GM12865 (cell line): ENCODE results near the gene SAG.
A peak's percentile ranks its signal among the peaks of the same experiment; 100 is the strongest.

Experiments used
- DNase-seq: peaks from one replicate; pipeline ENCODE4 v3.0.0; 2010; ENCODE audit warnings: low read depth
- H3K4me3 ChIP-seq: 2 replicates; pipeline ENCODE4 v1.5.1; 2011; ENCODE audit warnings: mild to moderate bottlenecking, low read depth, low read length, control low read depth
- TF ChIP-seq, protein P1 (sequence below): IDR thresholded peaks from 2 replicates; pipeline ENCODE4 v1.5.1; 2011; ENCODE audit warnings: low read length, control low read depth, low read depth, inconsistent platforms; ENCODE audit not compliant: insufficient read depth; ENCODE audit errors: missing control alignments

The SAG gene

DNA sequence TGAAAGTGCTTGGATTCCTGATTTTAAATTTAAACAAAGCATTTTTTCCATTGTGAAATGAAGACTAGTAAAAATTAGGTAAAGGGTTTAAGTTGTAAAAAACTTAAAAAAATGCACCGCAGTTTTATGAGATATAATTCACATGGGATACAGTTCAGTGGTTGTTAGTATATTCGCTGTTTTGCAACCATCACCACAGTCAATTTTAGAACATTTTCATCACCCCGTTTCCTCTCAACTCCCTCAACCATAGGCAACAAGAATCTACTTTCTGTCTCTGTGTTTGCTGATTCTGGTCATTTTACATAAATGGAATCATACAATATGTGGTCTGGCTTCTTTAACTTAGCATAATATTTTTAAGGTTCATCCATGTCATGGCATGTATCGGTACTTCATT, 50.7 kb downstream of the SAG start:
- H3K4me3 ChIP-seq: peak overlapping the region; percentile 72
- TF ChIP-seq, protein P1, sequence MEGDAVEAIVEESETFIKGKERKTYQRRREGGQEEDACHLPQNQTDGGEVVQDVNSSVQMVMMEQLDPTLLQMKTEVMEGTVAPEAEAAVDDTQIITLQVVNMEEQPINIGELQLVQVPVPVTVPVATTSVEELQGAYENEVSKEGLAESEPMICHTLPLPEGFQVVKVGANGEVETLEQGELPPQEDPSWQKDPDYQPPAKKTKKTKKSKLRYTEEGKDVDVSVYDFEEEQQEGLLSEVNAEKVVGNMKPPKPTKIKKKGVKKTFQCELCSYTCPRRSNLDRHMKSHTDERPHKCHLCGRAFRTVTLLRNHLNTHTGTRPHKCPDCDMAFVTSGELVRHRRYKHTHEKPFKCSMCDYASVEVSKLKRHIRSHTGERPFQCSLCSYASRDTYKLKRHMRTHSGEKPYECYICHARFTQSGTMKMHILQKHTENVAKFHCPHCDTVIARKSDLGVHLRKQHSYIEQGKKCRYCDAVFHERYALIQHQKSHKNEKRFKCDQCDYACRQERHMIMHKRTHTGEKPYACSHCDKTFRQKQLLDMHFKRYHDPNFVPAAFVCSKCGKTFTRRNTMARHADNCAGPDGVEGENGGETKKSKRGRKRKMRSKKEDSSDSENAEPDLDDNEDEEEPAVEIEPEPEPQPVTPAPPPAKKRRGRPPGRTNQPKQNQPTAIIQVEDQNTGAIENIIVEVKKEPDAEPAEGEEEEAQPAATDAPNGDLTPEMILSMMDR: no peak
- peak; percentile 46 for DNase-seq

DNA sequence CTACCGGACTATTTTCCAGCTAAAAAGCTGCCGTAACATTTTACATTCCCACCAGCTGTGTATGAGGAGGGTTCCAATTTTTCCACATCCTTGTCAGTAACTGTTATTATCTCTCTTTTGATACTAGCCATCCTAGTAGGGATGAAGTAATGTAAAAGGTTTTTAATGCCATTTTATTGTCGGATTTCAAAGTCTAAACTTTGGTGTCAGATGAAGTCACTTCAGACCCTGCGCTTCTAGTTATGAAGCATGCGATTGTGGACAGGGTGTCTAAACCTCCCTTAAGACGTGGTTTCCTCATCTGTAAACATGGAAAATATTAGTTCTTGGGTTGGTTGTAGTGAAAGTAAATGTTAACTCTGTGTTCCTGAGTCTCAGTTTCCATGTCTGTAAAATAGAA, 51.3 kb downstream of the SAG start:
- TF ChIP-seq, protein P1: no peak
- peak overlapping the region; percentile 72 for H3K4me3 ChIP-seq
- no peak for DNase-seq

DNA sequence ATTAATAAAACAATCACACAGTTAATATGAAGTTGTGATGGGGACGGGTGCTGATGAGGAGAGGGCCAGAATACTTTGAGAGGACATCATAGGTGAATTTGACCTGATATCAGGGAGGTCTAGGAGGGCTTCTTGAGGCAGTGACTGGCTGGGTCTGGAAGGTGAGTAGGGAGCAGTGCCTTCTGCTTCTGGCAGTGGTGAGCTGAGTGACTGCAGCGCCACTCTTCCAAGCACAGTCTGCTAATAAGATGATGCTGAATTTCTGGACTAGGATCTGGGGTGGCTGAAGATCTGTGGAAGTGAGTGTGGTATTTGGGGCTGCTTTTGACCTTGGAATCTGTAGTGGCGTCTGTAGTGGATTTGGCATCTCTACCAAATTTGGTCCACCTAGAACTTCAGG, 52.2 kb downstream of the SAG start:
- DNase-seq: no peak
- TF ChIP-seq, protein P1: no peak
- H3K4me3 ChIP-seq: no peak overlapping the region

DNA sequence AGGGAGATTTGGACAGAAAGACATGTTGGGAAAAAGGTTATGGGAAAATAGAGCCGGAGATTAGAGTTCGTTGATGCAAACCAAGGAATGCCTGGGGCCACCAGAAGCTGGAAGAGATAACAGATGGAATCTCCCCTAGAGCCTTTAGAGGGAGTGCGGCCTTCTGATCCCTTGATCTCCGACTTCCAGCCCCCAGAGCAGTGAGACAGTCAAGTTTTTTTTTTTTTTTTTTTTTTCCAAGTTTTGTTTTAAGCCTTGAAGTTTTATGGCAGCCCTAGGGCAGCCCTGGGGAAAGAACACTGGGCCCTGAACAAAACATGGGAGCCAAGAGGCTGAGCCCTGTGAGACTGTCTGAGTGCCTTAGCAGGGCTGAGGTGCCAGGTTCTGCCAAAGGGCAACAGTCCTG, 53.2 kb downstream of the SAG start:
- H3K4me3 ChIP-seq: no peak overlapping the region
- no peak for DNase-seq
- TF ChIP-seq, protein P1: no peak

DNA sequence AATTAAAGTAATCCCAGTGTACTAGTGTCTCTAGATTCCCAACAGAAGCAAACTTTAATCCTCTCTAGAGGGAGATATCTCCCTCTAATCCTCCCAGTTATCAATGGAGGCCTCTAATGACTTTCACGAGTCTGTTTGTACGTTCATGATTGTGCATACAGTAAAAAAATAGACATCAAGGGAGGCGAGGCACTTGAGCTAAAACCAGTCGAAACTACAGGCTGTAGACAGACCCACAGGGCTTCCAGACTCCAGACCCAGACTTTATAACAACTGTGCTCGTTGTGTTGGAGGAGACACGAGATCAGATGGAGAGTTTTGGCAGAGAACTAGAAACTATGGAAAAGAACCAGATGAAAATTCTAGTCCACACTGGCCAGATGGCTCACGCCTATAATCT, 53.7 kb downstream of the SAG start:
- DNase-seq: no peak

DNA sequence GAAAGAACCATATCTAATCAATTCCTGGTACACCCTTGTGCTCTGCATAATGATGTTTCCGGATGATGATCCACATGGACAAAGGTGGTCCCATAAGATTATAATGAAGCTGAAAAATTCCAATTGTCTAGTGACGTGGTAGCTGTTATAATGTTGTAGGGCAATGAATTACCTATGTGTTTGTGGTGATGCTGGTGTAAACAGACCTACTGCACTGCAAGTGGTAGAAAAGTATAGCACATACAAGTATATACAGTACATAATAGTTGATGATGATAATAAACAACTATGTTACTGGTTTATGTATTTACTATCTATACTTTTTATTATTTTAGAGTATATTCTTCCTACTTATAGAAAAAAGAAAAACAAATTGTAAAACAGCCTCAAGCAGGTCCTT, 55.1 kb downstream of the SAG start:
- TF ChIP-seq, protein P1: no peak
- DNase-seq: no peak
- no peak overlapping the region for H3K4me3 ChIP-seq

More for the DNA sequence above, 53.7 kb downstream of the SAG start:
- TF ChIP-seq, protein P1: no peak
- H3K4me3 ChIP-seq: no peak overlapping the region

DNA sequence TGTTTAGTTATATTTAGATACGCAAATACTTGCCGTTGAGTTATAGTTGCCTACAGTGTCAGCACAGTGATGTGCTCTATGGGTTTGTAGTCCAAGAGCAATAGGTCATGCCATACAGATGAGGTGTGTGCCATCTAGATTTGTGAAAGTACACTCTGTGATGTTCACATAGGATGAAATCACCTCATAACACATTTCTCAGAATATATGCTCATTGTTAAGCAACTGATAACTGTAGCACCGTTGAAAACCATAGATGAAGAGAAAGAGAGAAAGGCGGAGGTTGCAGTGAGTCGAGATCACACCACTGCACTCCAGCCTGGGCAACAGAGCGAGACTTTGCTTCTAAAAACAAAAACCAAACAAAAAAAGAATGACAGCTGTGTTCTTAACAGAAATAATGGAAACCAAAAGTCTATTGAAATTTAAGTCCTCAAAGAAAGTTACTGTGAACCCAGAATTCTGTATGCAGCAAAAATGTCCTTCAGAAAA, 56.2 kb downstream of the SAG start:
- TF ChIP-seq, protein P1: no peak
- DNase-seq: peak; percentile 71
- H3K4me3 ChIP-seq: no peak overlapping the region
